H9 (cell line): ENCODE results near the gene ARL8A. TPM values are rescaled to one million over a fixed set of nuclear protein-coding genes. Genes with fewer than 3 reads are reported as not detected.

Experiments
- DNase-seq: peaks from one replicate; pipeline ENCODE4 v3.0.0-alpha.2; 2017
- H2AFZ ChIP-seq: one replicate; pipeline ENCODE4 v1.6.1; 2013; ENCODE audit warnings: mild to moderate bottlenecking, low read length, control low read depth, moderate library complexity
- H2AK5ac ChIP-seq: 2 replicates; pipeline ENCODE4 v1.6.1; 2013; ENCODE audit warnings: low read length, control low read depth, mixed read lengths; ENCODE audit not compliant: insufficient read length
- H2BK120ac ChIP-seq: one replicate; pipeline ENCODE4 v1.6.1; 2013; ENCODE audit warnings: low read depth, mild to moderate bottlenecking, low read length, control low read depth, inconsistent platforms; ENCODE audit not compliant: poor library complexity, severe bottlenecking
- H2BK12ac ChIP-seq: 2 replicates; pipeline ENCODE4 v1.6.1; 2013; ENCODE audit warnings: low read length, control low read depth, mixed read lengths, low read depth; ENCODE audit not compliant: insufficient read length
- H2BK15ac ChIP-seq: 2 replicates; pipeline ENCODE4 v1.6.1; 2013; ENCODE audit warnings: low read depth, low read length, control low read depth
- H2BK20ac ChIP-seq: one replicate; pipeline ENCODE4 v1.6.1; 2013; ENCODE audit warnings: low read depth, mild to moderate bottlenecking, low read length, control low read depth, inconsistent platforms; ENCODE audit not compliant: poor library complexity, severe bottlenecking
- H2BK5ac ChIP-seq: 2 replicates; pipeline ENCODE4 v1.6.1; 2013; ENCODE audit warnings: low read length, control low read depth, mixed read lengths; ENCODE audit not compliant: insufficient read length
- H3K14ac ChIP-seq: 2 replicates; pipeline ENCODE4 v1.6.1; 2013; ENCODE audit warnings: low read length, control low read depth; ENCODE audit not compliant: insufficient read depth
- H3K18ac ChIP-seq: 2 replicates; pipeline ENCODE4 v1.6.1; 2013; ENCODE audit warnings: low read depth, mild to moderate bottlenecking, mixed read lengths, low read length, control low read depth; ENCODE audit not compliant: insufficient read length
- H3K23ac ChIP-seq: 2 replicates; pipeline ENCODE4 v1.6.1; 2013; ENCODE audit warnings: low read length, control low read depth, mixed read lengths, low read depth; ENCODE audit not compliant: insufficient read length
- H3K23me2 ChIP-seq: 2 replicates; pipeline ENCODE4 v1.6.1; 2013; ENCODE audit warnings: low read depth, mild to moderate bottlenecking, mixed read lengths, low read length, control low read depth; ENCODE audit not compliant: insufficient read length, poor library complexity, severe bottlenecking
- H3K27ac ChIP-seq: 2 replicates; pipeline ENCODE4 v1.5.1; 2013; ENCODE audit warnings: low read length, control low read depth, mixed read lengths, low read depth; ENCODE audit not compliant: insufficient read length
- H3K27me3 ChIP-seq: 2 replicates; pipeline ENCODE4 v1.6.1; 2013; ENCODE audit warnings: low read length, control low read depth, inconsistent platforms; ENCODE audit not compliant: insufficient read depth
- H3K4ac ChIP-seq: 2 replicates; pipeline ENCODE4 v1.6.1; 2013; ENCODE audit warnings: low read depth, mild to moderate bottlenecking, control low read depth, inconsistent platforms, low read length, moderate library complexity
- H3K4me1 ChIP-seq: 2 replicates; pipeline ENCODE4 v1.6.1; 2013; ENCODE audit warnings: low read length, control low read depth, inconsistent platforms; ENCODE audit not compliant: insufficient read depth
- H3K4me2 ChIP-seq: 2 replicates; pipeline ENCODE4 v1.6.1; 2013; ENCODE audit warnings: low read length, control low read depth, mixed read lengths; ENCODE audit not compliant: insufficient read length, insufficient read depth
- H3K56ac ChIP-seq: 2 replicates; pipeline ENCODE4 v1.6.1; 2013; ENCODE audit warnings: low read depth, mild to moderate bottlenecking, mixed read lengths, low read length, control low read depth; ENCODE audit not compliant: insufficient read length
- H3K79me1 ChIP-seq: 2 replicates; pipeline ENCODE4 v1.6.1; 2013; ENCODE audit warnings: low read depth, mild to moderate bottlenecking, moderate library complexity, low read length, control low read depth, inconsistent platforms; ENCODE audit not compliant: insufficient read depth, poor library complexity, severe bottlenecking
- H3K79me2 ChIP-seq: 2 replicates; pipeline ENCODE4 v1.6.1; 2013; ENCODE audit warnings: low read length, control low read depth, inconsistent platforms; ENCODE audit not compliant: insufficient read depth
- H3K9ac ChIP-seq: 2 replicates; pipeline ENCODE4 v1.6.1; 2013; ENCODE audit warnings: low read length, control low read depth, mixed read lengths; ENCODE audit not compliant: insufficient read length; ENCODE audit errors: extremely low read depth
- H3K9me3 ChIP-seq: one replicate; pipeline ENCODE4 v1.6.1; 2013; ENCODE audit warnings: low read depth, low read length, inconsistent platforms; ENCODE audit not compliant: control insufficient read depth
- H3T11ph ChIP-seq: one replicate; pipeline ENCODE4 v1.6.1; 2013; ENCODE audit warnings: mild to moderate bottlenecking, low read length, control low read depth, inconsistent platforms
- H4K20me1 ChIP-seq: one replicate; pipeline ENCODE4 v1.6.1; 2013; ENCODE audit not compliant: control insufficient read depth, insufficient read length, insufficient read depth
- H4K5ac ChIP-seq: 2 replicates; pipeline ENCODE4 v1.6.1; 2013; ENCODE audit warnings: low read depth, mild to moderate bottlenecking, mixed read lengths, low read length, control low read depth; ENCODE audit not compliant: insufficient read length
- H4K8ac ChIP-seq: replicated peaks from 2 replicates; pipeline ENCODE4 v1.6.1; 2013; ENCODE audit warnings: low read length, control low read depth, mixed read lengths, low read depth; ENCODE audit not compliant: insufficient read length
- H4K91ac ChIP-seq: 2 replicates; pipeline ENCODE4 v1.6.1; 2013; ENCODE audit warnings: low read depth, mild to moderate bottlenecking, moderate library complexity, mixed read lengths, low read length, control low read depth; ENCODE audit not compliant: insufficient read length
- H3K27ac Mint-ChIP-seq, 3 experiments: 2 replicates in 2 of 3; 3 replicates in 1 of 3; pipeline ENCODE4 v1.8.0; 2020 to 2021; ENCODE audit warnings: mixed read lengths in 3 of 3, mild to moderate bottlenecking in 1 of 3, moderate library complexity in 1 of 3
- H3K27me3 Mint-ChIP-seq: 2 replicates; pipeline ENCODE4 v1.8.0; 2021; ENCODE audit warnings: low read depth, mild to moderate bottlenecking, moderate library complexity, mixed read lengths
- H3K36me3 Mint-ChIP-seq, 3 experiments: 2 replicates in 2 of 3; 3 replicates in 1 of 3; pipeline ENCODE4 v1.8.0; 2020 to 2021; ENCODE audit warnings: low read depth in 3 of 3, mixed read lengths in 3 of 3; ENCODE audit not compliant: insufficient read depth in 1 of 3
- H3K4me1 Mint-ChIP-seq, 2 experiments: 2 replicates each; pipeline ENCODE4 v1.8.0; 2020; ENCODE audit warnings: mixed read lengths in 2 of 2
- H3K4me3 Mint-ChIP-seq, 2 experiments: 2 replicates in 1 of 2; 3 replicates in 1 of 2; pipeline ENCODE4 v1.8.0; 2020 to 2021; ENCODE audit warnings: mild to moderate bottlenecking in 2 of 2, mixed read lengths in 2 of 2, moderate library complexity in 1 of 2
- H3K9me3 Mint-ChIP-seq, 2 experiments: 2 replicates in 1 of 2; 3 replicates in 1 of 2; pipeline ENCODE4 v1.8.0; 2020; ENCODE audit warnings: mild to moderate bottlenecking in 2 of 2, mixed read lengths in 2 of 2, moderate library complexity in 1 of 2
- CTCF ChIP-seq: fragments of 200-600 bp; sonication (generic); conservative IDR thresholded peaks from 3 replicates; pipeline ENCODE4 v1.8.0; 2021; ENCODE audit warnings: antibody characterized with exemption, mild to moderate bottlenecking
- WGBS: extraction: QIAGEN DNeasy Blood & Tissue Kit; methylation state at CpG from one replicate; pipeline ENCODE4 v1.1.7; 2013; ENCODE audit warnings: missing lambda C conversion rate, low lambda C conversion rate, mixed read lengths; ENCODE audit not compliant: insufficient read length; ENCODE audit errors: extremely low coverage; 5-methylcytosine and 5-hydroxymethylcytosine counted together
- total RNA-seq: library from RNA; stranded (reverse); gene quantifications from 2 replicates; pipeline ENCODE4 v1.2.1, GENCODE V29; 2021

The ARL8A gene
- total RNA-seq, 1 experiment from 2014 or later, result 67.2 TPM

GRCh38 chr1:202127061-202127460 is 17.5 kb downstream of the ARL8A start:
- Histone ChIP-seq H3K18ac (no peak overlapping the region), H3K4me1 (0 out of 2 replicates have a peak, but pooled peaks cover 4% of the 10 kb centered on the region), H2BK20ac (no peak overlapping the region), H2BK120ac (no peak overlapping the region), H2BK15ac (no peak overlapping the region), H3K4ac (no peak overlapping the region), H3K9ac (no peak overlapping the region), H3K23ac (no peak overlapping the region), H3K27me3 (no peaks in the 10 kb centered on the region), H2AK5ac (no peak overlapping the region), H3K79me2 (no peaks in the 10 kb centered on the region), H3K56ac (no peak overlapping the region), H3K9me3 (no peaks in the 10 kb centered on the region), H4K8ac (no peak overlapping the region), H4K20me1 (no peaks in the 10 kb centered on the region), H2BK5ac (no peak overlapping the region), H2AFZ (no peak overlapping the region), H4K91ac (no peak overlapping the region), H4K5ac (no peak overlapping the region), H2BK12ac (no peak overlapping the region), H3K27ac (no peak overlapping the region), H3K23me2 (no peaks in the 10 kb centered on the region), H3K79me1 (no peaks in the 10 kb centered on the region), H3K14ac (no peak overlapping the region), H3K4me2 (no peak overlapping the region), H3T11ph (no peak overlapping the region)
- no peak overlapping the region for H3K4me3 Mint-ChIP-seq
- no peak for TF ChIP-seq CTCF
- WGBS, result no CpG with 5 or more reads among the region's 6 CpGs
- no peaks in the 10 kb centered on the region for H3K9me3 Mint-ChIP-seq
- H3K27me3 Mint-ChIP-seq, result peaks cover 9% of the 10 kb centered on the region
- H3K36me3 Mint-ChIP-seq, result peaks cover 0 to 2% (median 0%) of the 10 kb centered on the region in 3 experiments; a peak in 1 of 7 replicates
- no peak for DNase-seq
- H3K27ac Mint-ChIP-seq, result no peak overlapping the region; a peak in 1 of 7 replicates
- H3K4me1 Mint-ChIP-seq, result peaks cover 14 to 16% of the 10 kb centered on the region in 2 experiments
